B cell (primary cell): ENCODE measurements around the gene EIF3I. TPM values are rescaled to one million over a fixed set of nuclear protein-coding genes. Genes with fewer than 3 reads are reported as not detected.

ENCODE experiments used
- ATAC-seq: fragments of 200-7000 bp; cut with Tn5 transposase; one replicate; pipeline ENCODE4 v1.10.0; 2021; ENCODE audit warnings: low read depth, mild to moderate bottlenecking, moderate number of reproducible peaks, moderate library complexity
- CTCF ChIA-PET: fragments of 350-600 bp; sonication (Branson Sonifier 250); formaldehyde crosslinking; loops from one replicate; lab custom pipeline; 2021; ENCODE audit warnings: antibody characterized with exemption, inconsistent platforms; lab: Charles Lee
- POLR2A ChIA-PET: fragments of 350-600 bp; sonication (Branson Sonifier 250); formaldehyde crosslinking; loops from one replicate; lab custom pipeline; 2021; ENCODE audit warnings: antibody characterized with exemption; lab: Charles Lee
- DNase-seq: peaks from one replicate; pipeline ENCODE4 v3.0.0; 2013
- H2AFZ ChIP-seq: 2 replicates; pipeline ENCODE4 v1.6.1; 2012; ENCODE audit warnings: mild to moderate bottlenecking, low read depth, low read length; ENCODE audit not compliant: insufficient read depth, poor library complexity, severe bottlenecking
- H3K27ac ChIP-seq, 2 donors: 1 replicate in 1 of 2; 2 replicates in 1 of 2; pipeline ENCODE4 v1.5.1; 2012 to 2013; ENCODE audit warnings: low read length in 2 of 2, mild to moderate bottlenecking in 2 of 2, moderate library complexity in 1 of 2
- H3K27me3 ChIP-seq, 4 experiments: fragments of 200-600 bp in 1 of 4; sonication (generic) in 1 of 4; replicated peaks in 1 of 4; 1 replicate in 2 of 4; 2 replicates in 2 of 4; pipeline versions ENCODE4 v1.6.1 to v1.7.0; 2013 to 2016; ENCODE audit warnings: low read length in 3 of 4, mild to moderate bottlenecking in 2 of 4, mixed read lengths in 1 of 4, moderate library complexity in 1 of 4; ENCODE audit not compliant: insufficient read depth in 4 of 4, control insufficient read depth in 3 of 4; ENCODE audit errors: control extremely low read depth in 1 of 4
- H3K36me3 ChIP-seq, 2 experiments: replicated peaks in 1 of 2; 1 replicate in 1 of 2; 2 replicates in 1 of 2; pipeline versions ENCODE4 v1.6.1 to v1.7.1; 2013; ENCODE audit warnings: low read length in 1 of 2; ENCODE audit not compliant: insufficient read depth in 2 of 2, control insufficient read depth in 1 of 2; ENCODE audit errors: control extremely low read depth in 1 of 2, extremely low read depth in 1 of 2
- H3K4me1 ChIP-seq, 2 donors: fragments of 200-600 bp in 1 of 2; sonication (generic) in 1 of 2; 1 replicate in 1 of 2; 2 replicates in 1 of 2; pipeline versions ENCODE4 v1.5.1 to v1.6.1; 2013 to 2017; ENCODE audit warnings: low read length in 2 of 2; ENCODE audit not compliant: control insufficient read depth in 2 of 2, insufficient read depth in 2 of 2
- H3K4me2 ChIP-seq: replicated peaks from 2 replicates; pipeline ENCODE3; 2012; ENCODE audit warnings: mild to moderate bottlenecking, low read depth, low read length; ENCODE audit not compliant: poor library complexity, severe bottlenecking
- H3K4me3 ChIP-seq, 5 experiments: fragments of 200-600 bp in 1 of 5; sonication (generic) in 1 of 5; 1 replicate in 3 of 5; 2 replicates in 2 of 5; pipeline versions ENCODE4 v1.5.1 to v1.7.0; 2011 to 2016; ENCODE audit warnings: low read length in 4 of 5, mild to moderate bottlenecking in 4 of 5, low read depth in 2 of 5, control low read depth in 1 of 5, moderate library complexity in 1 of 5; ENCODE audit not compliant: insufficient read depth in 1 of 5; ENCODE audit errors: control extremely low read depth in 1 of 5, extremely low read depth in 1 of 5
- H3K79me2 ChIP-seq: fragments of 200-600 bp; sonication (generic); one replicate; pipeline ENCODE4 v1.6.0; 2016; ENCODE audit warnings: low read length; ENCODE audit not compliant: control insufficient read depth, insufficient read depth
- H3K9ac ChIP-seq: fragments of 200-600 bp; sonication (generic); 2 replicates; pipeline ENCODE4 v1.6.1; 2017; ENCODE audit warnings: mild to moderate bottlenecking, low read length, moderate library complexity
- H3K9me3 ChIP-seq, 3 donors: one replicate each; pipeline versions ENCODE4 v1.6.1 to v1.7.1; 2013; ENCODE audit warnings: low read length in 2 of 3; ENCODE audit not compliant: control insufficient read depth in 2 of 3, insufficient read depth in 1 of 3; ENCODE audit errors: control extremely low read depth in 1 of 3
- H4K20me1 ChIP-seq: 2 replicates; pipeline ENCODE4 v1.6.0; 2012; ENCODE audit warnings: mild to moderate bottlenecking, low read length; ENCODE audit not compliant: insufficient read depth, control insufficient read depth, poor library complexity, severe bottlenecking
- H3K27ac Mint-ChIP-seq: one replicate; pipeline ENCODE4 v1.8.0; 2021; ENCODE audit warnings: mixed read lengths
- H3K27me3 Mint-ChIP-seq: one replicate; pipeline ENCODE4 v1.8.0; 2021; ENCODE audit warnings: mixed read lengths
- H3K4me1 Mint-ChIP-seq: one replicate; pipeline ENCODE4 v1.8.0; 2021; ENCODE audit warnings: mixed read lengths
- H3K4me3 Mint-ChIP-seq: one replicate; pipeline ENCODE4 v1.8.0; 2021; ENCODE audit warnings: mixed read lengths
- H3K9me3 Mint-ChIP-seq: one replicate; pipeline ENCODE4 v1.8.0; 2022; ENCODE audit warnings: mixed read lengths; ENCODE audit not compliant: insufficient read depth
- CTCF ChIP-seq: fragments of 200-600 bp; IDR thresholded peaks from one replicate; pipeline ENCODE4 v1.8.0; 2022; ENCODE audit warnings: antibody characterized with exemption, mild to moderate bottlenecking
- EZH2 ChIP-seq: IDR thresholded peaks from 2 replicates; pipeline ENCODE4 v1.6.1; 2012; ENCODE audit warnings: borderline replicate concordance, low read depth, mild to moderate bottlenecking, moderate library complexity, low read length; ENCODE audit not compliant: insufficient read depth, poor library complexity, severe bottlenecking
- WGBS: methylation state at CpG from one replicate; pipeline ENCODE4 v1.1.5; 2013; ENCODE audit warnings: missing lambda C conversion rate; ENCODE audit not compliant: insufficient coverage; 5-methylcytosine and 5-hydroxymethylcytosine counted together
- intact Hi-C: fragments of 100-400 bp; cut with micrococcal nuclease; formaldehyde crosslinking; loops from one replicate; pipeline ENCODE4 v1.10.0; 2022
- polyA plus RNA-seq: library from polyadenylated mRNA; depleted of rRNA; stranded (reverse); fragments of >200 nt; gene quantifications from 2 replicates; pipeline ENCODE4 v1.2.3, GENCODE V29; 2012
- total RNA-seq, 2 donors: library from RNA; stranded (reverse); fragments of 120-200 nt in 1 of 2; gene quantifications; 1 replicate in 1 of 2; 2 replicates in 1 of 2; pipeline versions ENCODE4 v1.2.3 to v1.2.4, GENCODE V29; 2013 to 2022

Gene EIF3I
- total and polyA plus RNA-seq, 2 donors (not counting 1 experiment from before 2014, with no cell fraction given): 87.0 to 130 TPM

- peak overlapping the region; percentile 78 for H3K4me2 ChIP-seq
- POLR2A ChIA-PET: interaction anchor here (0.6 to 4.7 kb wide), 17 partner anchors 9 to 86 kb away, joined by 3 to 60 read pairs (median 4); partner anchors contain the start of genes CCDC28B, HDAC1 and MARCKSL1
These were observed 27.8 kb downstream of the EIF3I start for GRCh38 chr1:32249831-32250525.

More at GRCh38 chr1:32249831-32250525, 27.8 kb downstream of the EIF3I start:
- Histone ChIP-seq H3K4me3 (peak overlapping the region; percentile 7 to 51 (median 41)), H3K27ac (peak overlapping the region; percentile 94 to 95), H3K9ac (peak overlapping the region; percentile 55), H3K4me1 (peaks cover 88 to 91% of the 10 kb centered on the region in 2 donors), H3K27me3 (no peaks in the 10 kb centered on the region), H4K20me1 (no peaks in the 10 kb centered on the region), H3K79me2 (peaks cover 32% of the 10 kb centered on the region), H2AFZ (peak overlapping the region; percentile 70), H3K9me3 (no peaks in the 10 kb centered on the region), H3K36me3 (no peaks in the 10 kb centered on the region)
- DNase-seq (peak; percentile 94), ATAC-seq (peak; percentile 82)
- Mint-ChIP-seq H3K27me3 (no peaks in the 10 kb centered on the region), H3K9me3 (no peaks in the 10 kb centered on the region), H3K4me3 (peak overlapping the region; percentile 78), H3K4me1 (peaks cover 77% of the 10 kb centered on the region), H3K27ac (peak overlapping the region; percentile 97)
- TF ChIP-seq EZH2 (no peak), CTCF (no peak)
- CTCF ChIA-PET: interaction anchor here (0.8 to 6.3 kb wide), 14 partner anchors 11 to 1192 kb away, joined by 3 to 84 read pairs (median 10); partner anchors contain the start of genes HDAC1, KPNA6 and MARCKSL1
- intact Hi-C loops: loop anchor here (1.0 to 5.0 kb wide), 7 partner anchors 10 to 143 kb away; partner anchors contain the start of genes HDAC1, KPNA6, MARCKSL1 and TXLNA
- WGBS: 2% methylated on average over 9 of the region's 9 CpGs
